IPS DF 4.7 (cell line): ENCODE data around the gene PLPPR5.

Experiments used
- DNase-seq: peaks from one replicate; pipeline ENCODE4 v3.0.0-alpha.2; 2013; ENCODE audit warnings: low spot score; ENCODE audit errors: extremely low read depth

The PLPPR5 gene

GRCh38 chr1:98969798-98970490 is 34.7 kb downstream of the PLPPR5 start:
- DNase-seq = no peak

- no peak for DNase-seq
Measured at GRCh38 chr1:98967122-98967521, 37.5 kb downstream of the PLPPR5 start.

- no peak for DNase-seq
Measured at GRCh38 chr1:98965394-98965793, 39.3 kb downstream of the PLPPR5 start.

DNA sequence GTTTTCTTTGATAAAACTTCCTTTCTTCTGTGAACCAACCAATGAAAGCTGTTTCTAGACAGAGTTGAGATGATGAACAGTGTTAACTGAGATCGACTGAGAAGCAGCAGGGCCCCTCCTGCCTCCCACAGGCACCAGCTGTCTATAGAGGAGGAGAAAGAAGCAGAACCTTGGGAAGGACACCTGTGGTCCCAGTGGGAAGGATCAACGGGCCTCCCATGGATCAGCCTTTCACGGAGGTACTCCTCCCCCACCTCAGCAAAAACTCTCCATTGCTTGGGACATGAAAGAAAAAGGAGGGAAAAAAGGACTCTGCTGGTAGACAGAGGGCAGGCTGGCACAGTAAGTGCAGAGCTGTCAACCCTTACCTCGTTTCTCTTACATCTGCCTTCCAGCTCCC is 40.5 kb downstream of the PLPPR5 start:
- DNase-seq = no peak

GRCh38 chr1:98963064-98963758 is 41.5 kb downstream of the PLPPR5 start:
- no peak for DNase-seq

DNA sequence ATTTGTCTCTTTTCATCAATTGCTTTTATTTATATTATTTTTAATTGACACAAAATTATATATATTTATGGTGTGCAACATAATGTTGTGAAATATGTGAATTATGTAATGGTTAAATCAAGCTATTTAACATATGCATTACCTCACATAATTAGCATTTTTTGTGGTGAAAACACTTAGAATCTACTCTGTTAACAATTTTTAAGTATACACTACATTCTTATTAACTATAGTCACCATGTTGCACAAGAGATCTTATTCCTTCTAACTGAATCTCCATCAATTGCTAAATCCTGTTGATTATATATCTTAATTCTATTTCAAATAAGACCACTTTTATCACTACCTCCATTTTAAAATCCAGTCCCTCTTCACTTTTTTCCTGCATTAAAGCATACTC is 42.5 kb downstream of the PLPPR5 start:
- no peak for DNase-seq

GRCh38 chr1:98949621-98950020 is 55.0 kb downstream of the PLPPR5 start:
- DNase-seq = no peak

DNA sequence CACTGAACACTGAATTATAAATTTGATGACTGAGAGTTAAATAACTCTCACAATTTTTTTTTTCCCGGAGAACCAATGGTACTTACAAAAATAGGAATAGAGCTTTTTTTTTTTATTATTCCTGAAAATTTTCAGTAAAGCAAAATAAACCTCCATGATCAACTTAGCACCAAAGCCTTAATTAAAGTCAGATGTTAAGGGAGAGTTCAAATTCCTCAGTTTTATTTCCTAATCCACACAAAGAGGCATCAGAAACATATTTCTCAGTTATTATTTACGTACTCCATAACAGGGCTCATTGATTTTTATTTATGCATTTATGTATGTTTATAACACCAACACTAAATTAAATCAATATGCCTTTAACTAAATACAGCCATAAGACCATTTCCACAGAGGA is 55.5 kb downstream of the PLPPR5 start:
- no peak for DNase-seq

GRCh38 chr1:98947071-98947470 is 57.6 kb downstream of the PLPPR5 start:
- DNase-seq = no peak

GRCh38 chr1:98940722-98941079 is 64.0 kb downstream of the PLPPR5 start:
- DNase-seq = no peak

GRCh38 chr1:98940069-98940721 is 64.5 kb downstream of the PLPPR5 start:
- no peak for DNase-seq

DNA sequence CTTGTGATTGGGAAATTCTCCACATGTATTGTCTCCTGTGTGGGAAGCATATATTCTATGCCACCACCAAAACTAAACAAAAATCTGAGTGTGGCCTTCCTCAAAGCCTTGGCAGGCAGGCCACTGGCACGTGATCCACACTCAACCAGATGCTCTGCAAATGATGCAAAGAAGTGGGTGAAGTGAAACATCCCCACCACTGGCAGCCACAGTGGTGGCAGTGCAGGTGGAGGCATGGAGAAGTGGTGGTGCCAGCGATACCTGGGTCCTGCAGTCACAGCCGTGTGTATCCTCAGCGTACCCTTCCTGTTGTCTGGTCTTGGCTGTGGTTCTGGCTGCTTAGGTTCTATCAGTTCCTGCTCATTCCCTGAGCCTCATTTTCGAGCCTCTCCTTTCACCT is 65.2 kb downstream of the PLPPR5 start:
- no peak for DNase-seq

- DNase-seq = no peak
Measured at GRCh38 chr1:98937347-98937746, 67.3 kb downstream of the PLPPR5 start.

DNA sequence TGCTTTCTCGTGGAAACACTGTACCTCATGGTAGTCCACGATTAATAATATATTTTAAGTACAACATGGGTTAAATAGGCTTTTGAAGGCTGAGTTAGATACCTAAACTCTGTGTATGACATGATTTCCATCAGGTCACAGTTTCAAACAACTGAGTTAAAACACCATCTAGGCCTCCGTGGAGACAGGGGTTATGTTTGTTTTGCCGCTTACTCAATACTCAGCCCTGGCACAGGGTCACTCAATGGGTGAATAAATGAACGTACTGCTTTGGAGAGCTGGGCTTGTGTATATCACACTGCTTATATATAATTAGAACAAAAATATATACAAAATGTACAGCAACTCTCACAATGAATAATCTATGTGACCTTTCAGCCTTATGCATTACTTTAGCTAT is 72.5 kb downstream of the PLPPR5 start:
- no peak for DNase-seq

DNA sequence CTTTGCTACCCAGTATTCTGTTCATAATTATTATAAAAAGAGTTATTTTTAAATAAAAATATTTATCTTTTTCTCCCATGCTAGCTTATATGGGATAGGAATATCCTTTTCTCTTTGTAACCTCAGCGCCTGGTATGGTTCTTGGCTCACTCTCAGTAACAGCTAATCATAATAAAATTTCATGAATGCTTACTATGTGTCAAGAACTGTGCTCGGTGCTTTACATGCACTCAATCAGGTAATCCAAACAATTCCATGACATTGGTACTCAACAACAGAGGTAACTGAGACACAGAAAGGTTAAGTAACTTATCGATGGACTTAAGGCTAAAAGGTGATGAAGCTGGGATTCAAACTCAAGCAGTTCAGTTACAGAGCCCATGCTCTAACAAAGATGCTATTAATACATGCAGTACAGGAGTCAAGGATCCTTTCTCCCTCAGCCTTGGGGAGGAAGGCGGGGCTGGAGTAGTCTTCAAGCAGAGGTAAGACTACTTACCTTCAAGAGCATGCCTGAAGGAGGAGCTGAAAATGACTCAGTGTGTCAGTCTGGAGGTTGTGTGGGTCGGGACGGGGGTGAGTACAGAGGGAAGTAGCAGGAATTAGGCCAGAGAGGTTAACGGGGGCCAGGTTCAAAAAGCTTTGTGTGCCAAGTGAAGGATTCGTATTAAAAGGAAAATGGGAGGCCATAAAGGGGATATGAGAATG is 73.4 kb downstream of the PLPPR5 start:
- DNase-seq = no peak

GRCh38 chr1:98929437-98929836 is 75.2 kb downstream of the PLPPR5 start:
- DNase-seq = no peak

GRCh38 chr1:98926597-98926996 is 78.1 kb downstream of the PLPPR5 start:
- no peak for DNase-seq

GRCh38 chr1:98924977-98925376 is 79.7 kb downstream of the PLPPR5 start:
- no peak for DNase-seq

DNA sequence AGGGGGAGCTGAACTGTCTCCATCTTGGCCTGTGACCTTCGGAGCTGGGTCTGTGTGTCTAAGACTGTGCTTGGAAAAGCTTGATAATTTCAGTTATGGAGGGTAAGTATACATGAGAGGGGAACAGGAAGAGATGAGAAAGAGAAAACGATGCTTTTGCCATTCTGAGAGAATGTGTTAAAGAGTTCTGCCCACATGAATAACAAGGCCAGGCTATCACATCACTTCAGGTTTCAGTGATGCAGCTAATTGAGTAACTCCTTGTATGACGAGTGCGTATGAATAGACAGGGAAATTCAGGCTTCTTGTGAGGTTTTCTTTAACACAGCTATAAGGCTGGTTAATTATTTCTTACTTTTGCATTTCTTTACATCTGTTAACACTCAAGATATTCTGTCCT is 81.0 kb downstream of the PLPPR5 start:
- DNase-seq = no peak

GRCh38 chr1:98921817-98922216 is 82.8 kb downstream of the PLPPR5 start:
- DNase-seq = no peak

DNA sequence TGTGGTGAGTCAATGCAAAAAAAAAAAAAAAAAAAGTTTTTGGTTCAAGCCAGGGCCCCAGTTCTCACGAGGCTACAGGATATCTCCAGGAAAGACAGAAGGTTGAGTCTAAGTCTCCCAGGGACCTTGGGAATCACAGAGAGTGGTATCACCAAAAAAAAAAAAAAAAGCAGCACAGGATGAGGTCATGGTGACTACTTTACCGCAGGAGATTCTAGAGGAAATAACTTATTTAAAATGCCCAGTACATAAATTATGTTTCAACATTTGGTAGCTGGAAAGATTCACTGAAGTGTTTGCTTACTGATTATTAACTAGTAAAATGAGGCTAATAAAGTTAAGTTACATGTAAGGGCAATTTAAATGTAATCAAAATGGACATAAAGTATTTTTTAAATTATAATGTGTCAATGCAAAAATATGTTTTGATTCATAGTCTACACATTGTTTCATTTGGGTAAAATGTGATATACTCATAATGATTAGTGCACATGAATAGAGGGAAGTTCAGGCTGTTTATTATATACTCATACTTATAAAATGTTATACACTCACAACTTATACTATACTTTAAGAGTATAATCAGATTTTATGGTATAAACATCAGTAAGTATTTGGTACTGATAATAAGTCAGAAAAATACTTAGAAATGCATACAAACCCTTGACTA is 84.1 kb downstream of the PLPPR5 start:
- DNase-seq = no peak

DNA sequence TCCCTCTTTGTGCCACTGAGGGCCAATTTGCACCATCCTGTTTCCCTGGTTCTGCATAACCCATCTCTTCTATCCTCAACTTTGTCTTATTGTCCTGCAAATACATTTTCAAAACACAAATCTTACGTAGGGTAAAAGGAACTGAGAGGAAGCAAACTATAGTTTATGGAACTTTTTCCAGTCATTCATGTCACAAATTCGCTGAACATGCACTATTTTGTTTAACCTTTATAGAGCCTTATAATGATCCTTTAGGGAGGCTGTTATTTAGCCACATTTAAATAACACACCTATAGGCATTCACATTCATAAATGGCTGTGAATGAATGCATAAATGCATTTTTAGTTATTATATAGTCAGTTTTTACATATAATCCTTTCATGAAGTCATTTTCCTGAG is 85.0 kb downstream of the PLPPR5 start:
- no peak for DNase-seq
